PC-3 (cell line): Measurements from ENCODE around the gene FANCL. TPM values are rescaled to one million over a fixed set of nuclear protein-coding genes. Genes with fewer than 3 reads are reported as not detected.

Source experiments
- ATAC-seq: fragments of 200-7000 bp; cut with Tn5 transposase; 2 replicates; pipeline ENCODE4 v1.9.1; 2020; ENCODE audit warnings: mild to moderate bottlenecking, moderate library complexity
- BruUV-seq: library from RNA; stranded (reverse); fragments of 400-500 nt; replicated peaks from 2 replicates; lab custom pipeline; 2021; lab: Mats Ljungman, UMichigan
- CTCF ChIA-PET: fragments of 300-600 bp; sonication (Branson Sonifier 250); formaldehyde crosslinking; loops from one replicate; lab custom pipeline; 2022; ENCODE audit warnings: antibody characterized with exemption; lab: Charles Lee
- POLR2A ChIA-PET: fragments of 300-600 bp; sonication (Branson Sonifier 250); formaldehyde crosslinking; loops from one replicate; lab custom pipeline; 2022; ENCODE audit warnings: antibody characterized with exemption; ENCODE audit not compliant: unreplicated experiment; lab: Charles Lee
- DNase-seq: peaks from one replicate; pipeline ENCODE4 v3.0.0-alpha.2; 2015
- H2AFZ ChIP-seq: fragments of 300-600 bp; sonication (generic); 2 replicates; pipeline ENCODE4 v1.6.0; 2016; ENCODE audit warnings: antibody characterized with exemption, low read length
- H3F3A ChIP-seq: fragments of 300-600 bp; sonication (generic); one replicate; pipeline ENCODE4 v1.6.0; 2017; ENCODE audit warnings: antibody characterized with exemption, low read length, control low read depth, mild to moderate bottlenecking; ENCODE audit not compliant: unreplicated experiment
- H3K27ac ChIP-seq: fragments of 300-600 bp; sonication (generic); 2 replicates; pipeline ENCODE4 v1.5.1; 2016; ENCODE audit warnings: mild to moderate bottlenecking, low read length
- H3K27me3 ChIP-seq: fragments of 300-600 bp; sonication (generic); 2 replicates; pipeline ENCODE4 v1.6.1; 2016; ENCODE audit warnings: low read length, mixed read lengths
- H3K36me3 ChIP-seq: fragments of 300-600 bp; sonication (generic); 2 replicates; pipeline ENCODE4 v1.6.1; 2016; ENCODE audit warnings: low read depth, mixed run types, low read length, mixed read lengths
- H3K4me1 ChIP-seq: fragments of 300-600 bp; sonication (generic); 2 replicates; pipeline ENCODE4 v1.5.1; 2016; ENCODE audit warnings: low read length; ENCODE audit not compliant: insufficient read depth
- H3K4me2 ChIP-seq: fragments of 300-600 bp; sonication (generic); 2 replicates; pipeline ENCODE4 v1.6.0; 2016; ENCODE audit warnings: low read length
- H3K4me3 ChIP-seq: fragments of 300-600 bp; sonication (generic); 2 replicates; pipeline ENCODE4 v1.5.1; 2016; ENCODE audit warnings: mild to moderate bottlenecking, low read length, mixed read lengths
- H3K79me2 ChIP-seq: fragments of 300-600 bp; sonication (generic); 2 replicates; pipeline ENCODE4 v1.6.1; 2017; ENCODE audit warnings: low read length, mixed read lengths
- H3K9ac ChIP-seq: fragments of 300-600 bp; sonication (generic); 2 replicates; pipeline ENCODE4 v1.6.0; 2016; ENCODE audit warnings: mild to moderate bottlenecking, low read length
- H3K9me2 ChIP-seq: fragments of 300-600 bp; sonication (generic); replicated peaks from 2 replicates; pipeline ENCODE4 v1.6.1; 2016; ENCODE audit warnings: mixed run types, low read length, mixed read lengths
- H3K9me3 ChIP-seq: fragments of 300-600 bp; sonication (generic); 2 replicates; pipeline ENCODE4 v1.6.1; 2016; ENCODE audit warnings: low read length, mixed read lengths
- H4K20me1 ChIP-seq: fragments of 300-600 bp; sonication (generic); 2 replicates; pipeline ENCODE4 v1.6.1; 2016; ENCODE audit warnings: low read length, mixed read lengths
- CTCF ChIP-seq: fragments of 300-600 bp; sonication (generic); conservative IDR thresholded peaks from 2 replicates; pipeline ENCODE4 v1.5.1; 2017; ENCODE audit warnings: antibody characterized with exemption, low read depth, mild to moderate bottlenecking, low read length
- EZH2 ChIP-seq: fragments of 300-600 bp; sonication (generic); IDR thresholded peaks from one replicate; pipeline ENCODE4 v1.6.1; 2017; ENCODE audit warnings: antibody characterized with exemption, mild to moderate bottlenecking, low read length; ENCODE audit not compliant: unreplicated experiment
- EZH2phosphoT487 ChIP-seq: fragments of 300-600 bp; sonication (generic); IDR thresholded peaks from 2 replicates; pipeline ENCODE4 v1.6.1; 2018; ENCODE audit warnings: mild to moderate bottlenecking, antibody characterized with exemption, low read length, borderline replicate concordance
- intact Hi-C: fragments of 100-400 bp; cut with micrococcal nuclease; formaldehyde crosslinking; loops from 2 replicates; pipeline ENCODE4 v1.9.0; 2023
- total RNA-seq: library from RNA; depleted of rRNA; stranded (reverse); fragments of >200 nt; gene quantifications from 2 replicates; pipeline ENCODE4 v1.2.3, GENCODE V29; 2014

The FANCL gene
- total RNA-seq, 1 experiment from 2014 or later = 18.0 TPM

DNA sequence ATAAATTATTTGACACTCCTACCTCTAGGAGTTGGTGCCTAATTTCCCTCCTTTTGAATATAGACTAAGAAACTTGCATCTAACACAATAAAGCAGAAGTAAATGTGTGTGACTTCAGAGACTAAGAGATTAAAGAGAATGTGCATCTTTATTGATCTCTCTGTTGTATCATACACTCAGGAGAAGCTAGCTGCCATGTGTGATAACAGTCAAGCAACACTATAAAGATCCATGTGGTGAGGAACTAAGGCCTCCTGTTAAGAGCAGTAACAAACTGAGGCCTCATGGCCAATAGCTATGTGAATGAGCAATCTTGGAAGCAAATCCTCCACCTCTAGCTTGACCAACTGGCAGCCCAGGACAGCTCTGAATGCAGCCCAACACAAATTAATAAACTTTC is 3.4 kb downstream of the FANCL start:
- Histone ChIP-seq H3K4me3 (peak overlapping the region; percentile 78; the same call in 1 of the 2 replicates), H3K36me3 (no peaks in the 10 kb centered on the region), H3K9me3 (no peaks in the 10 kb centered on the region), H3K4me1 (peaks cover 21% of the 10 kb centered on the region), H3K9me2 (no peaks in the 10 kb centered on the region), H3K4me2 (peak overlapping the region; percentile 88), H3F3A (no peaks in the 10 kb centered on the region), H4K20me1 (peaks cover 13% of the 10 kb centered on the region; the same call in 1 of the 2 replicates), H3K9ac (no peak overlapping the region), H2AFZ (no peak overlapping the region), H3K27ac (no peak overlapping the region), H3K27me3 (no peaks in the 10 kb centered on the region), H3K79me2 (peaks cover 83% of the 10 kb centered on the region)
- no TSS peak for BruUV-seq
- ATAC-seq (no peak), DNase-seq (no peak)
- ChIA-PET CTCF (no interaction called here), POLR2A (no interaction called here)
- TF ChIP-seq CTCF = no peak
- intact Hi-C loops = no loop called here

DNA sequence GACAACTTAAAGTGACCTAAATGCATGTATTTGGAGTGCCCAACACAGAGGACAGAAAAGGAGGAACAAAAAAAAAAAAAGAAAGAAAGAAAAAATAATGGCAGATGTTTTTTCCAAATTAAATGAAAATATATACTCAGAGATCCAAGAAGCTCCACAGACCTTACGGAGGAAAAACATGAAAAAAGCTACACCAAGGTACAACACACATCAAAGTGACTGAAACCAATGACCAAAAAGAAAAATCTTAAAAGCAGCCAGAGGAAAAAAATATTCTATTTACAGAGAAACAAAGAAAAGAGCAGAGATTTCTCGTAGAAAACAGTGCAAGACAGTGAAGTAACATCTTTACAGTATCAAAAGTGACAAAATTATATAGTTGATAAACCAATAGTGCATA is 5.1 kb downstream of the FANCL start:
- no peak for DNase-seq
- ChIA-PET CTCF (no interaction called here), POLR2A (no interaction called here)
- Histone ChIP-seq H3K4me2 (no peak overlapping the region), H3K27ac (no peak overlapping the region), H3K79me2 (peaks cover 100% of the 10 kb centered on the region), H3K9me3 (no peaks in the 10 kb centered on the region), H3K4me3 (no peak overlapping the region), H3K4me1 (peaks cover 21% of the 10 kb centered on the region), H3K9me2 (no peaks in the 10 kb centered on the region), H4K20me1 (peaks cover 17% of the 10 kb centered on the region; the same call in 1 of the 2 replicates), H3K9ac (no peak overlapping the region), H3K27me3 (no peaks in the 10 kb centered on the region), H3F3A (no peaks in the 10 kb centered on the region), H2AFZ (no peak overlapping the region), H3K36me3 (no peaks in the 10 kb centered on the region)
- no TSS peak for BruUV-seq
- ATAC-seq = no peak
- intact Hi-C loops = no loop called here
- TF ChIP-seq CTCF (no peak), EZH2phosphoT487 (no peak), EZH2 (no peak)

DNA sequence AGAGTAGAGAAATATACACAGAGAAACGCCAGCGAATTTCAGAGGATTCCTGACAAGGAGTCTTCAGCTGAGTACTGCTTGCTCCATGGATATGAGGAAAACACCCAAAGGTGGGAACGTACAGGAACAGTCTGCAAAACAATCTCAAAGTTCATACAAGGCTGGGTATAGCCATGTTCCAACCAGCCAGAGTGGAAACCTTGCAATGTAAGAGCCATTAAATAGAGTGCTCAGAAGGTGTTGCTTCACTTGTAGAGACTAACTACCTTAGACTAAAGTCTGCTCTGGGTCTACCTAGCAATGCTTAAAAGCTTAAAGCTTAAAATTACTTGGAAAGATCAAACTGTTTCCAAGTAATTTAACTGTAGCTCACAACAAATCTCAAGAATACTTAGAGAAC is 6.0 kb downstream of the FANCL start:
- TF ChIP-seq CTCF (no peak), EZH2 (no peak), EZH2phosphoT487 (no peak)
- Histone ChIP-seq H3F3A (no peaks in the 10 kb centered on the region), H2AFZ (no peak overlapping the region), H3K9me3 (no peaks in the 10 kb centered on the region), H3K4me3 (no peak overlapping the region), H3K27me3 (no peaks in the 10 kb centered on the region), H3K27ac (no peak overlapping the region), H3K79me2 (peaks cover 99% of the 10 kb centered on the region), H4K20me1 (peaks cover 16% of the 10 kb centered on the region; the same call in 1 of the 2 replicates), H3K36me3 (no peaks in the 10 kb centered on the region; the same call in 1 of the 2 replicates), H3K9me2 (no peaks in the 10 kb centered on the region), H3K9ac (no peak overlapping the region), H3K4me1 (peaks cover 21% of the 10 kb centered on the region), H3K4me2 (no peak overlapping the region)
- CTCF ChIA-PET = no interaction called here
- BruUV-seq = no TSS peak
- POLR2A ChIA-PET = no interaction called here
- intact Hi-C loops = no loop called here
- no peak for DNase-seq
- no peak for ATAC-seq
